Measurements from ENCODE around the gene DVL2. TPM values are rescaled to one million over a fixed set of nuclear protein-coding genes. Genes with fewer than 3 reads are reported as not detected.

The DVL2 gene
- total RNA-seq, 1 experiment from 2014 or later: 133 TPM

DNA sequence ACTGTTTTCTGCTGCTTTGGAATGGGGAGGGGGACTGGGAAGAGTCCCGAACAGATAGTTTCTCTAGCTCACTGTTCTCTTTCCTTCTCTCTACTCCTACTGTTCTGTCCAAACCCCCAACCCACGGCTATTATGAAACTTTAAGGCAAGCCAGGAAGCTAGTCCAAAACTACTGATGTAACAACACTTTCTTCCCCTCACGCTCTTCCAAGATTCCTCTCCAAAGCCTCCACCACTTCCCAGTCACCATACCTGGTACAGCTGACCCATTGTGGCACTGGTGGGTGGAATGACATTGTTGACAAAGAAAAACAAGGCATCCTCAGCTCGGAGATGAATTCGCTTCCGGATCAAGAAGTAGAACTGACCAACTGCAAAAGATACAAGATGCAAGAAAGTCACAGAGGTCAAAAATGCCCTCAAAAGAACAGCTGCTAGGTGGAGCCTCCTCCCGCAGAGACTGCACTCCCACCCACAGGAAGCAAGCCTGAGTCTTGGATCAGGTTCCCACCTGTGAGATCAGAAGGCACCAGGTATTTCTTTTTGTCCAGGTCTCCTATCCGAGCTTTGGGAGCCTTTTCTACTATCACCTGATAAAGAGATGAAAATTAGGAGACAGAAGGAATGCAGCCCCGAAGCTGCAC lies 6.9 kb upstream of the DVL2 start:
- TF ChIP-seq EZH2 (IDR thresholded peaks at IDR 0.05; ENCODE audit: borderline replicate concordance, low read depth, low read length, poor library complexity, severe bottlenecking): no peak
- TF ChIP-seq CTCF (conservative IDR thresholded peaks at IDR 0.05; ENCODE audit: low read depth, low read length): no peak
- Histone ChIP-seq H3K27me3 (replicated peaks; ENCODE audit: insufficient read depth, low read depth, low read length, poor library complexity) (no peaks in the 10 kb centered on the region), H3K36me3 (ENCODE audit: insufficient read depth, low read length, poor library complexity, severe bottlenecking) (peaks cover 44% of the 10 kb centered on the region), H3K9me3 (ENCODE audit: low read depth, low read length, poor library complexity, severe bottlenecking) (no peaks in the 10 kb centered on the region), H3K27ac (ENCODE audit: low read depth, low read length, poor library complexity, severe bottlenecking) (peak overlapping the region; percentile 84), H3K4me3 (ENCODE audit: low read depth, low read length, poor library complexity, severe bottlenecking) (peak overlapping the region; percentile 72), H3K4me1 (ENCODE audit: insufficient read depth, low read length, poor library complexity, severe bottlenecking) (peaks cover 31% of the 10 kb centered on the region)
- ChIA-PET POLR2A (ENCODE audit: low non-redundant PET) (interaction anchor here (0.6 kb wide), 1 partner anchor 21 kb away, joined by 4 read pairs; no protein-coding TSS in a partner anchor), CTCF (interaction anchor here (1.0 kb wide), 1 partner anchor 20 kb away, joined by 3 read pairs; no protein-coding TSS in a partner anchor)
- no peak for DNase-seq (ENCODE audit: low spot score)
- BruUV-seq (replicated peaks): no TSS peak
- intact Hi-C loops (cut with micrococcal nuclease; ENCODE audit: unreplicated experiment): no loop called here

GRCh38 chr17:7240375-7240774 lies 6.1 kb upstream of the DVL2 start:
- TSS peak; percentile 64 for BruUV-seq (replicated peaks)
- Histone ChIP-seq H3K9me3 (ENCODE audit: low read depth, low read length, poor library complexity, severe bottlenecking) (no peaks in the 10 kb centered on the region), H3K4me3 (ENCODE audit: low read depth, low read length, poor library complexity, severe bottlenecking) (peak overlapping the region; percentile 96), H3K4me1 (ENCODE audit: insufficient read depth, low read length, poor library complexity, severe bottlenecking) (peaks cover 33% of the 10 kb centered on the region), H3K27me3 (replicated peaks; ENCODE audit: insufficient read depth, low read depth, low read length, poor library complexity) (no peaks in the 10 kb centered on the region), H3K36me3 (ENCODE audit: insufficient read depth, low read length, poor library complexity, severe bottlenecking) (peaks cover 45% of the 10 kb centered on the region), H3K27ac (ENCODE audit: low read depth, low read length, poor library complexity, severe bottlenecking) (peak overlapping the region; percentile 22)
- DNase-seq (ENCODE audit: low spot score): no peak
- POLR2A ChIA-PET (ENCODE audit: low non-redundant PET): interaction anchor here (0.6 kb wide), 1 partner anchor 20 kb away, joined by 4 read pairs; no protein-coding TSS in a partner anchor
- CTCF ChIA-PET: no interaction called here
- intact Hi-C loops (cut with micrococcal nuclease; ENCODE audit: unreplicated experiment): no loop called here
- TF ChIP-seq CTCF (conservative IDR thresholded peaks at IDR 0.05; ENCODE audit: low read depth, low read length) (no peak), EZH2 (IDR thresholded peaks at IDR 0.05; ENCODE audit: borderline replicate concordance, low read depth, low read length, poor library complexity, severe bottlenecking) (no peak)

DNA sequence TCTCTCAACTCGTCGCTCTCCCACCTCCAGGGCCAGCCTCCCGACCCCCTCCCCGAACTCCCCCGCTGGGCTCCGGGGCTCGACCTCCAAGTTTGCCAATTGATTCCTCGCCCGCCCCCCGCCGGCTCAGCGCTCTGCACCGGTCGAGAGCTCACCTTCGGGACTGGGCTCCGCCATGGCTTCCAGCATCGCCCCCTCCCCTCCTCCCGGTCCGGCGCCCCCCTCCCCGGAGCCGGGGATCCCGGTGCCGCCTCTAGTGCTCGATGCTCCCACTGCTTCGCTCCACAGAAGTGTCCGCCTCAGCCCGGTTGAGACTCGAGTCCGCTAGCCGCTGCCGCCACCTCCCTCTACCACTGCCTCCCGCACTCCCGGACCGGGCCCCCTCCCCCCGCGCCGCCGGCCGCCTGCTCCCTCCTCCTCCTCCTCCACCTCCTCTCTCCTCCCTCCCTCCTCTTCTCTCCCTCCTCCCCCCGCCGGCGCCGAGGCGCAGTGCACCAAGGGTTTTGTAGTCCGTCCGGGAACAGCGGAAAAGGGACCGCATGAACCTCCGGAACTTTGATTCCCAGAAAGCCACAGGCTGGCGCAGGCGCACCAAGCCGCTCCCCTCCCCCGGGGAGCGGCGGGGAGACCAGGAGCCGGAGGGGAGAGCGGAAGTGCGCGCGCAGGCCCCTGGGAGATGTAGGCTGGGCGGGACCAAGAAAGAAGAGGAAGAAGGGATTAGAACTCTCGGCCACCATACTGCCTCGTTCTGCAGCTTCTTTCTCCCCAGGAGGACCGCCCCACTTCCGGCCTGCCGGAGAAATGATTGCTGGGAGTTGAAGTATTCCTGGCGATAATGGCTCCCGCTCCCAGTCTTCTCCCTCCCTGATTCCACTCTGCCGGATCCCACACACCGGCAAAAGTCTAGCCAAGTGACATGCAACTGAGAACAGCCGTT lies 5.0 kb upstream of the DVL2 start, which contains the start of gene PHF23:
PHF23 (minus strand) TSS at position 367 of the 937 bp plus-strand sequence; CDS start at position 189, 178 bp downstream.
- peak within 1 kb of the TSS; percentile 95 for H3K27ac ChIP-seq (ENCODE audit: low read depth, low read length, poor library complexity, severe bottlenecking)
- ChIA-PET CTCF (no interaction called here), POLR2A (ENCODE audit: low non-redundant PET) (interaction anchor here (0.7 kb wide), 1 partner anchor 188 kb away, joined by 3 read pairs; no protein-coding TSS in a partner anchor)
- no peak for TF ChIP-seq EZH2 (IDR thresholded peaks at IDR 0.05; ENCODE audit: borderline replicate concordance, low read depth, low read length, poor library complexity, severe bottlenecking)
- TF ChIP-seq CTCF (conservative IDR thresholded peaks at IDR 0.05; ENCODE audit: low read depth, low read length): no peak
- peak; percentile 100 for DNase-seq (ENCODE audit: low spot score)
- no TSS peak for BruUV-seq (replicated peaks)
- peaks cover 41% of the 10 kb centered on the region for H3K4me1 ChIP-seq (ENCODE audit: insufficient read depth, low read length, poor library complexity, severe bottlenecking)
- intact Hi-C loops (cut with micrococcal nuclease; ENCODE audit: unreplicated experiment): no loop called here
- peak within 1 kb of the TSS; percentile 96 for H3K4me3 ChIP-seq (ENCODE audit: low read depth, low read length, poor library complexity, severe bottlenecking)
- no peaks in the 10 kb centered on the region for H3K9me3 ChIP-seq (ENCODE audit: low read depth, low read length, poor library complexity, severe bottlenecking)
- peaks cover 47% of the 10 kb centered on the region for H3K36me3 ChIP-seq (ENCODE audit: insufficient read depth, low read length, poor library complexity, severe bottlenecking)
- H3K27me3 ChIP-seq (replicated peaks; ENCODE audit: insufficient read depth, low read depth, low read length, poor library complexity): no peaks in the 10 kb centered on the region
